ENCODE data around the gene ENO2.
"Not testable (repeated sequence)": the region's sequence is repeated elsewhere in the genome, so short reads cannot be mapped to it uniquely, and the experiment has no call there.

The ENO2 gene

DNA sequence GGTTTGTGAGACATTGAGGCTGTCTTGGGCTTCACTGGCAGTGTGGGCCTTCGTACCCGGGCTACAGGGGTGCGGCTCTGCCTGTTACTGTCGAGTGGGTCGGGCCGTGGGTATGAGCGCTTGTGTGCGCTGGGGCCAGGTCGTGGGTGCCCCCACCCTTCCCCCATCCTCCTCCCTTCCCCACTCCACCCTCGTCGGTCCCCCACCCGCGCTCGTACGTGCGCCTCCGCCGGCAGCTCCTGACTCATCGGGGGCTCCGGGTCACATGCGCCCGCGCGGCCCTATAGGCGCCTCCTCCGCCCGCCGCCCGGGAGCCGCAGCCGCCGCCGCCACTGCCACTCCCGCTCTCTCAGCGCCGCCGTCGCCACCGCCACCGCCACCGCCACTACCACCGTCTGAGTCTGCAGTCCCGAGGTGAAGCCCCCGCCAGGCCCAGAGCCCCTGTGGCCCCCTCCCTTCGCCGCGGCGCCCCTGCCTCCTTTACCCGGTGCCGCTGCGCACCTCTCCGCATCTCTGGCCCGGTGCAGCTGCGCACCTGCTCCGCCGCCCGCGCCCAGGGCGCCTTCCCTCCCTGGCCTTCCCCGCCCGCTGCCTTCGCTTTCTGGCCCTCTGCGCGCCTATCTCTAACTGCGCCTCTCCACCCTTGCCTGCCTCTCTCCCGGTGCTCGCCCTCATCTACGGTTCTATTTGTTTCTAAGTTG is at the start of gene ENO2:
TSS of gene ENO2 (plus strand) at position 335 of the 701 bp plus-strand sequence. CDS start 1,253 bp downstream, outside the sequence.
- peak; percentile 85 for DNase-seq

DNA sequence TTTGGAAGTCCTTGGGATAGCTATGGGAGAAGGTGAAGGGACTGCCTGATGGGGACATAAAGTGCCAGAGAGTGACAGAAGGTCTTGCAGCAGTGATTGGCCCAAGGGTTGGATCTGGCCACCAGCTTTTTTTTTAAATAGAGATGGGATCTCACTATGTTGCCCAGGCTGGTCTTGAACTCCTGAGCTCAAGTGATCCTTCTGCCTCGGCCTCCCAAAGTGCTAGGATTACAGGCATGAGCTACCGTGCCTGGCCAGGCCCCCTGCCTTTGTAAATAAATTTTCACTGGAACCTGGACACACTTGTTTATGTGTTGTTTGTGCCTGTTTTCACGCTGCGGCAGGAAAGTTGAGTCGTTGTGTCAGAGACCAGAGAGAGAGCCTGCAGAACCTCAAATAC is 49.1 kb upstream of the ENO2 start:
- DNase-seq = not testable (repeated sequence)

DNA sequence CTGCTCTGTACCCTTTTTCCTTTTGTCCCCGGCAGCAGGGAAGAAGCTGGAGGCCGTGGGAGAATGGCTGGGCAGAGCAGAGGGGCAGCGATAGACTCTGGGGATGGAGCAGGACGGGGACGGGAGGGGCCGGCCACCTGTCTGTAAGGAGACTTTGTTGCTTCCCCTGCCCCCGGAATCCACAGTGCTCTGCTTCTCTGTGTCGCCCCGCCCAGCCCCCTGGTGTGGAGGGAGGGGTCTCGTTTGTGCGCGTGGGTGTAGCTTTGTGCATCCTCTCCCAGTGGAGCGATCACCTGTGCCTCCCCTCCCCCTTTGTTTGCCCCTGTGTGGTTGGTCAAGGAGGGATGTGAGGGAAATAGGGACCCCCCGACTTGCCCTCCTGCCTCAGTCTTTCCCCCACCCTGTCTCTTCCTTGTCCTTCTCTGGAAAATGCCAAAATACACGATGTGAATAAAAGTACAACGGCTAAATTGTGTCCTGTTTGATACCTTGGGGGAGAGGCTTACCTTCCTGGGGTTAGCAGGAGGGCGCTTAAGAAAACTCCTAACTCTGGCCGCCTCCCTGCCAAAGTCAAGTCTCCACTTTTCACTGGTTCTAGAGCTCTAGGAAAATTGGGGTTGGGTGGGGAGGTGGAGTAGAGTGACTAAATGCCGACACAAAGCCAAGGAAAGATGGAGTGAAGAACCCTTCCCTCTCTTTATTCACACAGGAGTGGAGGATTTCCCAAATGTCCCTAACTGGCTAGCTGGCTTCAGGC is 48.0 kb upstream of the ENO2 start:
- DNase-seq = no peak

DNA sequence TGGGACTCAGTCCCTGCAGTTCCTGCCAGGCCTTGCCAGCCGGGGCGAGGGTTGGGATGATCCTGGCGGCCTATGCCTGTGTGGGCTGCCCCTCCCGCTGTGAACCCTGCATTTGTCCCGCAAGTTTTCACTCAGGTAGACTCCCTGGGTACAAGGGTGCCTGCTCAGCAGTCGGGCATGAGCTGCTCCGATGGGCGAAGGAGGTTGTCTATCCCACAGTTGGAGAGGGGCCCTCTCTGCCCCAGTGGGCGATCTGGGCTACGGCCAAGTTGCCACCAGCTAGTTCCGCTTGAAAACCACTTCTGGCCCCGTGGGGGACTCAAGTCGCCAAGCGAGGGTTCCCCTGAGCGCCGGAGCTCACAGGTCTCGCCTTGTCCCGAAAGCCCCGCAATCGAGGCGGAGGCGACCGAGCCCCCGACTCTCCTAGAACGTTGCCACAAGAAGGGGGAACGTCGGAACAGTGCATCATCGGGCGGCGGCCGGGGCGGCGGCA is 47.4 kb upstream of the ENO2 start:
- no peak for DNase-seq

DNA sequence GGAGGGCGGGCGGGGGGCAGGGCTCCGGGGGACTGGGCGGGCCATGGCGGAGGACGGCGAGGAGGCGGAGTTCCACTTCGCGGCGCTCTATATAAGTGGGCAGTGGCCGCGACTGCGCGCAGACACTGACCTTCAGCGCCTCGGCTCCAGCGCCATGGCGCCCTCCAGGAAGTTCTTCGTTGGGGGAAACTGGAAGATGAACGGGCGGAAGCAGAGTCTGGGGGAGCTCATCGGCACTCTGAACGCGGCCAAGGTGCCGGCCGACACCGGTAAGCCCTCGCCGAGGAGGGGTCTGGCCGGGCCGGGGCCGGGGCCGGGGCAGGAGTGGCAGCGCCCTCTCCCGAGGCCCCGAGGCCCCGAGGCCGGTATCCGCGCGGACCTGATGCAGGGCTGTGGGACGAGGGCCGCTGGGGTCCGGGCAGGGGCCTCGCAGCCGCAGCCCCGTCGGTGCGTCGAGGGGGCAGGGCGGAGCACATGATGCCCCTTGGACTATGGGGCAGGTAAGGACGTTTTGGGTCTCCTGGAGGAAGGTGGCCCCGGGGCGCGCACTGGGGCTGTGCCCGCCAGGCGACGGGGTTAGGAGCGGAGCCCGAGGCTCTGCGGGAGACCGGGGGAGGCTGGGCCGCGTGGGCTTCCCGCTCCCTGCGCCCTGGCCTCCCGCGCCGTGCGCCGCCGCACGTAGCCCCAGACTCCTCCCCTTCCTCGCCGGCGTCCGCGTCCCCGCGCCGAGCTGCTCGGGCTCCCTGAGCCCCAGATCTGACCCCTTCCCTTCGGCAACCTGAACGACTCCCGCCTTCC is 46.8 kb upstream of the ENO2 start, which contains the start of gene TPI1:
TSS of gene TPI1 (plus strand) at position 119 of the 798 bp plus-strand sequence. CDS start at position 155, 36 bp downstream.
- DNase-seq = peak; percentile 91

DNA sequence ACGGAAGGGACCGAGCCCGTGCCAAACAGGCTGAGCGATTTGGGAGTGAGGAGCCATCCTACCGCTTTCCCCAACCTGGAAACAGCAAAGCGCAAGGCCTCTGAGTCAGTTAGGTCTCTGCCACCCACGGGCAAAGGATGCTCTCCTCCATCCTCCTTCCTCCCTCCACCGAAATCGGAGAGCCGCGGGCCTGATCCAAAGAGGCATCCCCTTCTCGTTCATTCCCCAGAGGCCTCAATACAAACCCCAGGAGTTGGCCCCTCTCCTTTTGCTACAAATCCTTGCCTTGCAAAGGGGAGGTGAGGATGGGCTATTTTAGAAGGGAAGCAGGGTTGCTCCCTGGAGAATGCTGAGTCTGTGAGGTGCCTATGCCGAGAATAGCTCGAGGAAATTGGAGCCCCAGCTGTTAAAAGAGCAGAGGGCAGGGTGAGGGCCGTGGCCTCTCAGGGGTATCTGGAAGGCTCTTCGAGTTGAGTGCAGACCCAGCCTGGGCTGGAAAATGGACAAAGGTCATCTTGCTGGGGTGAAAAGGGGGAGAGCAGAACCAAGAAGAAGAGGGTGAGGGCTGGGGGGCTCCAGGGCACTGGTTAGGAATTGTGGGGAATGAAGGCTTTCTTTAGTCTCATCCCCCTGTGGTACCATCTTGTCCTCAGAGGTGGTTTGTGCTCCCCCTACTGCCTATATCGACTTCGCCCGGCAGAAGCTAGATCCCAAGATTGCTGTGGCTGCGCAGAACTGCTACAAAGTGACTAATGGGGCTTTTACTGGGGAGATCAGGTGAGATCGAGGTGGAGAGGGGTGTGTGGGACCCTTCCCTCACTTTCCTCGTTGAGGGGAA is 46.0 kb upstream of the ENO2 start:
- peak; percentile 15 for DNase-seq

DNA sequence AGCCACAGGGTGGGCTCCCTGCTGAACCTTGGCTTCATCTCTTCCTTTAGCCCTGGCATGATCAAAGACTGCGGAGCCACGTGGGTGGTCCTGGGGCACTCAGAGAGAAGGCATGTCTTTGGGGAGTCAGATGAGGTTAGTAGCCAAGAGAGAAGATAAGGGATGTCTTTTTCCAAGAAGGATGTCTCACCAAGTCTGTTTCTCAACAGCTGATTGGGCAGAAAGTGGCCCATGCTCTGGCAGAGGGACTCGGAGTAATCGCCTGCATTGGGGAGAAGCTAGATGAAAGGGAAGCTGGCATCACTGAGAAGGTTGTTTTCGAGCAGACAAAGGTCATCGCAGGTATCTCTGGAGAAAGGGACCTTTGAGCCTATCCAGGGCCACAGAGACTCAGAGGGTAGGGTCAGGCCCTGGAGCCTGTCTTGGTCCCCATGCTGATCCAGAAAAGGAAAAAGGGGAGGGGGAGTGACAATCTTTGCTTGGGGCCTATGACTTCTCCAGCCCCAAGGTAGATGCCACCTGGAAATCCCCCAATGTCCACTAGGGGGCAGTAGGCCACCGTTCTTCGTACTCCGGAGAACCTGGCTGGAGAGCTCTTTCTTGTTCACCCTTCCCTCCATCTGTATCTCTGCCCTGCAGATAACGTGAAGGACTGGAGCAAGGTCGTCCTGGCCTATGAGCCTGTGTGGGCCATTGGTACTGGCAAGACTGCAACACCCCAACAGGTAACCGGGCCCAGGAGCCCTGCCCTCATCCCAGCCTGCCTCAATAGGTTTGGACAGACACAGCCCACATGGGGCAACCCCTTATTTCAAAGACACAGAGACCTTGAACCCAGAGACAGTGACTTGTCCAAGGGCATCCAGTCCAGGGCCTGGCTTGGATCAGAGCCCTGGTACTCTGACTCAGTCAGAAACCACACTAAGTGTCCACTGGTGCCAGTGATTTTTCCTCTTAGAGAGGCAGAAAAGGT is 45.0 kb upstream of the ENO2 start:
- peak; percentile 90 for DNase-seq

DNA sequence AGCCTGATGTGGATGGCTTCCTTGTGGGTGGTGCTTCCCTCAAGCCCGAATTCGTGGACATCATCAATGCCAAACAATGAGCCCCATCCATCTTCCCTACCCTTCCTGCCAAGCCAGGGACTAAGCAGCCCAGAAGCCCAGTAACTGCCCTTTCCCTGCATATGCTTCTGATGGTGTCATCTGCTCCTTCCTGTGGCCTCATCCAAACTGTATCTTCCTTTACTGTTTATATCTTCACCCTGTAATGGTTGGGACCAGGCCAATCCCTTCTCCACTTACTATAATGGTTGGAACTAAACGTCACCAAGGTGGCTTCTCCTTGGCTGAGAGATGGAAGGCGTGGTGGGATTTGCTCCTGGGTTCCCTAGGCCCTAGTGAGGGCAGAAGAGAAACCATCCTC is 44.1 kb upstream of the ENO2 start:
- not testable (repeated sequence) for DNase-seq

DNA sequence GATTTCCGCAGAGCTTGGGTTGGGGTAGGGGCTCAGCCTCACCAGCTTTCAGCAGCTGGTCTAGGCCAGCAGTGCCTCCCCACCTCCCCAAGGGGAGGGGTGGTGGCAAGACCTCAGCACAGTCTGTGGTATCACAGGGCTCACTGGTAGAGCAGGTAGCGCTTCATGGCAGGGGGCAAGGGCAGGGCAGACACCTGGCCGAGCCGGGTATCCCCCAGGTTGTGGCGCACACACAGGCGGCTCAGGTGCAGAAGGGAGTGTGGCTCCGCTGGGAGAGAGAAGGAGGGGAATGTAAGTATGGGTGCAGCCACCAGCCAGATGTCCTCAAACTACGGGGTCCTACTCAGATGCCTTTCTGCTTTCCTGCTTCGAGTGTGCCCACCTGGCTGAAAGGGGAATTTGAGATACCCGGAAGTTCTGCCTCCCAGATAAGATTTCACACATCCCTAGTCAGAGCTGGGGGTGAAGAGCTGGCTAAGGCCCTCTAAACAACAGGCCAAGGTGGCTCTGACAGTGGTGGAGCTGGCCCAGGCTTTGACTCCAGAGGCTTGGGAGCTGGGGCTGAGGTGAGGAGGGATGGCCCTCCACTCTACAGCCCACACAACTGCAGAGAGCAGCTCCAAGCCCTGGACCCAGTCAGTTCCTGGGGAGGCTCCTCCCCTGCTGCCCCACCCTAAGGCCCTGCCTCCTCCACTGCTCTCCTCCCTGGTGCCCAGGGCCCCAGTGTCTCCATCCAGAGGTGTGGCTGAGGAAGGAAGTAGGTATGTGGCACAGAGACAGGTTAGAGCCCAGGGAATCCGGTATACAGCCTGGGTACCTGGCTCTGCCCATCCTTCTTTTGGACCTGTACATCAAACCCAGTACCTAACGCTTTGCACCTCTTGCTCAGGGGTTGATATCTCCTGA is 43.1 kb upstream of the ENO2 start:
- peak; percentile 65 for DNase-seq

DNA sequence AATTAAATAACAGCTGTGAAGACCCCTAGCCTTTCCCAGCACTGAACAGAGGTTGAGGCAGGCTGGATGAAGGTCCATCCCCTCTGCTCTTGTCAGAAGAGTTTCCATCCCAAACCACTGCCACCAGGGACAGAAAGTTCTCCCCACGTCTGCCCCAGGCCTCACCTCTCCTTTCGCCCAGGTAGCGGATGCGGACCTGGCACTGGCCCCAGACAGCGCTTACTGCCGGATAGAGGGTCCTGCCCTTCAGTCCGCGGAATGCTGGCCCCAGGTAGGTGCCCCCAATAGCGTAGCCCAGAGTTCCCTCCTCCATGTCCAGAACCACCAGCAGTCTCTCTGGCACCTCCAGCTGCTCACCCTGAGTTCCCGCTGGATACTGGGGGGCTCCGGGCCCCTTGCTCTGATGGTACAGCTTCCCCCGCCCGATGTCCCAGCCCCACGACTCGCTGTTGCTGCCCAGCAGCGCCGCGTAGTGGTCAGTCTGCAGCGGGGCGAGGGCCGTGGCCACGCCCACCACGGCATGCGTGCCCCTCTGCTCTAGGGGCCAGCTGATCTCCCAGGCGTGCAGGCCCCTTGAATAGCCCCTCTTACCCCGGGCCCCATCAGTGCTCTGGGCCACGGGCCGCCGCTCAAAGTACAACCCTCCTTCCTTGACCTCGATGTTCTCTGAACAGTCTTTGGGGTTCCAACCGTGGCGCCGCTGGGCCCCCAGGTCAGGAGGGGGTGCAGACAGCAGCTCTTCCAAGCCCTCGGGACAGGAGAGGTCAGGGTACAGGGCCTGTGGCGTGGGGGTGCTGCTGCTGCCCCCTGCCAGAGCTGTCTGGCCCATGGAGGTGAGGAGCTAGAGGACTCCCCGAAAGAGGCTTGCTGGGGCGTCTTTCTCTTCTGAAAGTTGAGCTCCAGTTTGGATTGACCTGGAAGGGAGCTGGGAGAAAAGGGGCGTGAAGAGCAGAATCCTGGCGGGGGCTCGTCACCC is 42.0 kb upstream of the ENO2 start:
- peak; percentile 90 for DNase-seq

DNA sequence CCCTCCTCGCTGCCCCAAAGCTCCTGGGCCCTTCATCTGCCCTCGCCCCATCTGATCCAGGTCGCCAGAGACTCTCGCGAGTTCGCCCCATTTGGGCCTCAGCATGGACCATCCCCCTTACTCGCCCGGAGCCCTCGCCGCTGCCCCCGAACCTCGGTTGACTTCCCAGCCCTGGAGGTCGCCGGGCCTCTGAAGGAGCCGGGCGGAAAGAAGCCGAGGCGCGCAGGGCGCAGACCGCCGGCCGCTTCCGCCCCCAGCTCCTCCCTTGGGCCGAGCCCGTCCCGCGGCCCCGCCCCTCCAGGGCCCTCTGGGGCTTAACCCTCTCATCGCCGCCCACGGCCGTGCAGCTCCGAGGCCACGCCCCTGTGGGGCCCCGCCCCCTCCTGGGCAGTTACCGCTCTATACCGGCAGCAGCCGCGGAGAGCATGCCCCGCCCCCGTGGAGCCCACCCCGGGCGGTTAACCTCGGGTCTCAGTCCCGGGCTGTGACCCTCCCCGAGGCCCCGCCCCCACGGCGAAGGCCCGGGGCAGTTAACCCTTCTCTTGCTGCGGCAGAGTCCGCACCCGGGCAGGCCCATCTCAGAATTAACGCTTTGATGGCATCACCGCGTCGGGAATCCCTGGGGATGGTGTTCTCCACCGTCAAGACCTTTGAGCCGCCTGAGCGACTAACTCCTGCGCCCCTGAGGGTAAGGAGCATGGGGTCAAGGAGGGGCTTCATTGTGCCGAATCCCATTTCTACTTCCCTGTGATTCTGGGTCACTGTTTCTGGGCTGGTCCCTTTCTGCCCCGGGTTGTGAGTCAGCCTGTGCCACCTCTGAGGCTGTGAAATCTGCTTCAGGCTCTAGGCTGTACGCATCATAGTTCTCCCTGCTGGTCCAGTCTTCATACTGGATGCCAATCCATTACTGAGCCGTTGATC is 41.0 kb upstream of the ENO2 start, which contains the start of gene SPSB2:
TSS of gene SPSB2 (minus strand) at position 210 of the 921 bp plus-strand sequence. CDS start 402 bp downstream, outside the sequence.
- DNase-seq = peak; percentile 99

DNA sequence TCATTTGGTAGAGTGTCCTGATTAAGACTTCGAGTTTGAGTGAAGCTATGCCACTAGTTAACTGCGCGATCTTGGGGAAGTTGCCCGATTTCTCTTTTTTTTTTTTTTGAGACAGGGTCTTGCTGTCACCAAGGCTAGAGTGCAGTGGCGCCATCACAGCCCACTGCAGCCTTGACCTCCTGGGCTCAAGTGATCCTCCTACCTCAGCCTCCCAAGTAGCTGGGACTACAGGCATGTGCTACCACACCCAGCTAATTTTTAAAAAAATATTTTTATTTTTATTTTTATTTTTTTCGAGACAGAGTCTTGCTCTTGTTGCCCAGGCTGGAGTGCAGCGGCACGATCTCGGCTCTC is 40.4 kb upstream of the ENO2 start:
- DNase-seq = not testable (repeated sequence)

DNA sequence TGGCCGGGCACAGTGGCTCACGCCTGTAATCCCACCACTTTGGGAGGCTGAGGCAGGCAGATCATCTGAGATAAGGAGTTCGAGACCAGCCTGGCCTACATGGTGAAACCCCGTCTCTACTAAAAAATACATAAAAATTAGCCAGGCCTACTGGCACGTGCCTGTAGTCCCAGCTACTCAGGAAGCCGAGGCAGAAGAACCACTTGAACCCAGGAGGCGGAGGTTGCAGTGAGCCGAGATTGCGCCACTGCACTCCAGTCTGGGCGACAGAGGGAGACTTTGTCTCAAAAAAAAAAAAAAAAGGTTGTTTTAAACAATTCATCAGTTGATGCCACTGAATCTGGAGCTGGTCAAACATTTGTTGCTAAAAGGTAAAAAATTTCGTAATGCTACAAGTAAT is 34.6 kb upstream of the ENO2 start:
- not testable (repeated sequence) for DNase-seq

DNA sequence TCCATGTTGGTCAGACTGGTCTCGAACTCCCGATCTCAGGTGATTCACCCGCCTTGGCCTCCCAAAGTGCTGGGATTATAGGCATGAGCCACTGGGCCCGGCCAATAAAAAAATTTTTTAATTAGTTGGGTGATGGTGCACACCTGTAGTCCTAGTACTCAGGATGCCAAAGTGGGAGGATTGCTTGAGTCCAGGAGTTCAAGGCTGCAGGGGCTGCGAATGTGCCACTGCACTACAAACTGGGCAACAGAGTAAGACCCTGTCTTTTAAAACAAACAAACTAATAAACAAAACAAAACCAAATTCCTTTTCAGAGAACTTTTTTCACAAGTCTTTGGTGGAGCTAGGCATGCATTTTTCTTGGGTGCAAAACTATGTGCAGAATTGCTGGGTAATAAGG is 31.1 kb upstream of the ENO2 start:
- DNase-seq = no peak

DNA sequence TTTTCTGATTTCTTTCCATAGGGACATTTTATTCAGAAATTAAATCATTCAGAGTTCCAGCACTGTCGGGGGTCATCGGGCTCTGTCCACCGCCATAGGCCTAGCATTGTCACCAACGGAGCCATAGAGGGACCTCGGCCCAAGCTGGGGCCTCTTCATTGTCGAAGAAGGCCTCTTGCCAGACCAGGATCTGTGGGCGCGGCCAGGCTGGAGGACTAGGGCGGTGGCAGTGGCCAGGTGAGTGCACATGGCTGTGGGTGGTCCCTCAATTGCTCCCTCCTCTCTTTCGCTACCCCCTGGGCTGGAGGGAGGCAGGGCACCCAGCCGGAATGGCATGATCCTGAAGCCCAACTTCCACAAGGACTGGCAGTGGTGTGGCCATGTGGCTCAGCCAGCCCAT is 30.7 kb upstream of the ENO2 start:
- DNase-seq = no peak

DNA sequence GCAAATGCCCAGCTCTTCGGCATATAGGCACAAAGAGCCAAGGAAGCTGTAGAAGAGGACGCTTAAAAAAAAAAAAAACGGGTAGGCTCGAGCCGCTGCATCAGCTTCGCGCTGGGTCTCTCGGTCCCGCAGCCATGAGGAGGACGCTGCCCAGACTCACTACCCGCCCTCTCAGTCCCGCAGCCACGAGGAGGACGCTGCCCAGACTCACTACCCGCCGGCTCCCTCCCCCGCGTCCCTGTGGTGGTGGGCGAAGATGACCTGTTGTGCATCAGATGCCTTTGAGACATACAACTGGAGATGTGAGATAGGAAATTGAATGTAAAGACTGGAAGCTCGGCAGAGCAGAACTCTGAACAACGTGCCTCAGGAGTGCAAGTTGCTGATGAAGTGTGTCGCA is 29.8 kb upstream of the ENO2 start:
- DNase-seq = no peak
